Measurements from ENCODE around the gene PUM1.

DNA sequence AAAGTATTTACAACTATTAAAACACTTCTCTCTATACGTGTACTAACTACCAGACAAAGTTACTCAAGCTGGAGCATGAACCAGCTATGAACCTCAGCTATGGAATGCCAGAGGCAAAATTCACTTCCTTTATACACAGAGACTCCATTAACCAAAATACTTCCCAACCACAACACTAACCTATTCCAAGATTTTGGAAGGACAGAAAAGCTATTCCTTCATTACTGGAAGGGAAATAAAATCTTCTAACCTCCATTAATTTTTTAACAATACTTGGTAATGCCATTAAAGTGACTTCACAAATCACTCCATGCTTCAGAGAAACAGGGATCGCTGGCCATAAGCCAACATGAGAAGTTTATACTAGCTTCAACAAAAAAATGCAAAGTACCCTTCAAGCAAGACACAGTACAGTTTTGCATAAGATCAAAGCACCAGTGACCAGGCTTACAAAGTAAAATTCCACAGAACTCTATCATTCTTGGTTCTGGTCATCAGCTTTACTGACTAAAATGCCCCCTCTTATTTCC, 58.0 kb downstream of the PUM1 start:
- TF ChIP-seq POLR2AphosphoS5 (IDR thresholded peaks at IDR 0.05; ENCODE audit: low read depth, low read length), result no peak
- TF ChIP-seq POLR2A (IDR thresholded peaks at IDR 0.05; ENCODE audit: low read depth, low read length), result no peak
- TF ChIP-seq TAF1 (IDR thresholded peaks at IDR 0.05; ENCODE audit: borderline replicate concordance, low read depth, low read length), result no peak

Data from GM12892 (cell line).